Panc1 (cell line): ENCODE measurements around the gene SLAIN1.

Source experiments
- CTCF ChIP-seq: fragments of 450-650 bp; IDR thresholded peaks from 2 replicates; pipeline ENCODE4 v1.5.1; 2017; ENCODE audit warnings: mild to moderate bottlenecking
- POLR2AphosphoS5 ChIP-seq: IDR thresholded peaks from 2 replicates; pipeline ENCODE4 v1.6.1; 2012; ENCODE audit warnings: mild to moderate bottlenecking, low read depth, low read length, moderate library complexity
- REST ChIP-seq, 2 experiments: IDR thresholded peaks; 2 replicates each; pipeline ENCODE4 v1.6.1; 2011 to 2012; ENCODE audit warnings: low read depth in 2 of 2, control low read depth in 1 of 2, low read length in 1 of 2, mild to moderate bottlenecking in 1 of 2, moderate library complexity in 1 of 2; ENCODE audit not compliant: insufficient read depth in 1 of 2
- SIN3A ChIP-seq: IDR thresholded peaks from 2 replicates; pipeline ENCODE4 v1.6.1; 2012; ENCODE audit warnings: low read depth, mild to moderate bottlenecking, low read length, moderate library complexity, borderline replicate concordance; ENCODE audit not compliant: insufficient read depth

- TF ChIP-seq REST (IDR thresholded peaks at IDR 0.05; ENCODE audit: insufficient read depth in 1 of 2, low read depth in 2 of 2, low read length in 1 of 2), result no peak
- TF ChIP-seq CTCF, result no peak
- TF ChIP-seq POLR2AphosphoS5, result no peak
- no peak for TF ChIP-seq SIN3A
These were observed 89.3 kb downstream of the SLAIN1 start for GRCh38 chr13:77786695-77787287.
